HTERT RPE-1 (cell line): ENCODE data around the gene IER2.

Source experiments
- in situ Hi-C: fragments of 300-500 bp; cut with MboI; formaldehyde crosslinking; loops from 4 replicates; pipeline ENCODE4 v1.14.3; 2020; ENCODE audit warnings: low sequenced_read_pairs

IER2 gene, protein sequence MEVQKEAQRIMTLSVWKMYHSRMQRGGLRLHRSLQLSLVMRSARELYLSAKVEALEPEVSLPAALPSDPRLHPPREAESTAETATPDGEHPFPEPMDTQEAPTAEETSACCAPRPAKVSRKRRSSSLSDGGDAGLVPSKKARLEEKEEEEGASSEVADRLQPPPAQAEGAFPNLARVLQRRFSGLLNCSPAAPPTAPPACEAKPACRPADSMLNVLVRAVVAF

DNA sequence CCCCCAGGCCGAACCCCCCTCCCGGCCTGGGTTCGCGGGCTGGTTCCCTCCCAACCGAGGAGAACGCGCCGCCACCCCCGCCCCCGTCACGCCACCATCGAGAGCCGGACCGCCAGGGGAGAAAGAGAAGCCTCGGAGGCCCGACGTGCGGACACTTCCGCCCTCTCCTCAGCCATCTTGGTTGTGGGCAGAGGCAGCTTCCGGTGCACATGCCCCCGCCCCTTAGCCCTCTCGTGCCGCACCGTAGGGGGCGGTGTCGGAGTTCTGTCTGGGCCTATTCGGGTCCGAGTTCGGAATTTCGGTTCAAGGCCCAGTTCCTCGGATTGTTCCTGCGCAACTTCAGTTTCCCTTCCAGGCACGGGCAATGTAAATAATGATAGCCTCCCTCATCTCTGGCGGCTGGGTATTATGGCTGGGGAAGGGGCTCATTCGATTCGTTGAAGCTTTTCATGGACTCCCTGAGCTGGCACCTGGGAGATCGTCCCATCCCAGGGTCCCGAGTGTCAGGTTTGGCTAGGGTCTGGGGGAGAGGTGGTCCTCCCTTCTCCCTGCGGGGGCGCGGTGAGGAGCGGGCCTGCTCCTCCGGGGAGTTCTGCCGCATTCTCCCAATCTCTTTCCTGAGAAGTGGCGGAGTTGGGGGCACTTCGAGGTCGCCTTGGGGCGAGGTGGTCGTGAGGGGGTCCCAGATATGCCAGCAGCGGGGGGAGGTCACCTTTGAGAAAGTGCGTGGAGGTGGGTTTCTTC lies at the start of gene IER2, which contains the start of gene STX10:
TSS of gene IER2 (plus strand) at position 225 of the 744 bp plus-strand sequence. CDS start 2,776 bp downstream, outside the sequence.
TSS of gene STX10 (minus strand) at position 189 of the 744 bp plus-strand sequence. CDS start 202 bp downstream, outside the sequence.
- in situ Hi-C loops: no loop called here

- in situ Hi-C loops: no loop called here
Measured at GRCh38 chr19:13100841-13101589, 49.2 kb upstream of the IER2 start.

GRCh38 chr19:13101590-13102415 lies 48.4 kb upstream of the IER2 start:
- in situ Hi-C loops: no loop called here

- in situ Hi-C loops: no loop called here
Measured at GRCh38 chr19:13102416-13102665, 47.9 kb upstream of the IER2 start.

GRCh38 chr19:13102666-13103580 lies 47.3 kb upstream of the IER2 start, which contains the start of gene LYL1:
LYL1 (minus strand) TSS chr19:13102858; CDS start chr19:13101171, 1,687 bp downstream.
- in situ Hi-C loops: no loop called here

DNA sequence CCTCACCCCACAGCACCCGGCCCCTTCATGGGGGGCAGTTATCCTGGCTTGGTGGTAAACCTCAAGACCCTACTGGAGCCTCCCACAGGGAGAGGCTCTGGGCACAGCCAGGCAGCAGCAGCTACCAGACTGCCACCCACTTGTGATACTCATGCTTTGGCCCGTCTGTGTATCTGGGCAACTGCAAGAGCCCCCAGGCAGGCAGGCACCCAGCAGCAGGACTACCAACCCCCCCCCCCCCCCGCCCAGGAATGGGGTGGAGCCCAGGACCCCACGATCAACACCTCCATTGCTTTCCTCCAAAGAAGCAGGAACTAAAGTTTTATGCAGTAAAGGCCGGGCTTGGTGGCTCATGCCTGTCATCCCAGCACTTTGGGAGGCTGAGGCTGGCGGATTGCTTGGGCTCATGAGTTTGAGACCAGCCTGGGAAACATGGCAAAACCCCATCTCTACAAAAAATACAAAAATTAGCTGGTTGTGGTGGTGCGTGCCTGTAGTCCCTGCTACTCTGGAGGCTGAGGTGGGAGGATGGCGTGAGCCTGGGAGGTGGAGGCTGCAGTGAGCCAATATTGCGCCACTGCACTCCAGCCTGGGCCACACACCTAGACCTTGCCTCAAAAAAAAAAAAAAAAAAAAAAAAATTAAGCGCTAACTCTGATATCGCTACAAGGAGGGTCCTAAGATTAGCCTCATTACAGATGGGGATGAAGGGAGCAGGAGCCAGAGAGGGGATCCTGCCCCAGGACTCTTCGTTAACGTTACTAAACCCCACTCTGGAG lies 46.4 kb upstream of the IER2 start:
- in situ Hi-C loops: no loop called here

GRCh38 chr19:13104360-13104847 lies 45.8 kb upstream of the IER2 start:
- in situ Hi-C loops: no loop called here

DNA sequence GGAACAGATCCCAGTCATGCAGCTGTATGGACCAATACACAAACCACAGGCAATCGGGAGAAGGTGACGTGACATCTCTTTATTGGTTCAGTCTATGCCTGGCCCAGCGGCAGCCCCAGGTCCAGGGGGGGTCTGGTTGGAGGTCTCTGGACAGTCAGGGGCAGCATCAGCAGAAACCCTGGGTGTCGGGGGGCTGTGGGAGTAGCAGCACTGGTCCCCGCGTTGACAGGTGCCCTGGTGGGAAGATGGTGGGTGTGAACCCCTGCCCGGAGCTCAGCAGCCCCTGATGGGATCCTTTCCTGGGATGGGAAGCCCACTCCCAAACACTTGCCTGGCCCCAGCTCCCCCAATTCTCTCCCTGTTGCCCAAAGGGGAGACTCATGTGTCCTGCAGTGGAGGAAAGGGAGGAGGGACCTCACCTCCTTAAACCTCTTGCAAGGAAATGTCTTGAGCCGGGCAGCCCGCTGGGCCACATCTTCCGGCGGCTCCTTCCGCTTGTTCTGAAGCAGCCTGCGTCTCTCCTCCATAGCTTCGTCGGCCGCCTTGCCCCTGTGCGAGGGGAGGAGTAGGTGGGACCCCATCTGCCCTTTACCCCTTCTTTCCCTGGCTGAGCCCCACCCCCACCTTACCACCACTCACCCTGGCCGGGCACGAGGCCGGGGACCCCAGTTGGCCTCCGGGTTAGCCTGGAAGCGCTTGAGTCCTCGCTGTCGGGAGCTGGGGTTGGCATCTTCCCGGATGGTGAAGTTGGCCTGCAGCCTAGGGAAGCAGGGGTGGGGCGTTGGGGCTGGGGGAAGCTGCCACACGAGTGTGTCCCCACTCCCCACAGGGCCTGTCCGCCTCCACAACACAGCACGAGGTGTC lies 45.1 kb upstream of the IER2 start:
- in situ Hi-C loops: no loop called here

DNA sequence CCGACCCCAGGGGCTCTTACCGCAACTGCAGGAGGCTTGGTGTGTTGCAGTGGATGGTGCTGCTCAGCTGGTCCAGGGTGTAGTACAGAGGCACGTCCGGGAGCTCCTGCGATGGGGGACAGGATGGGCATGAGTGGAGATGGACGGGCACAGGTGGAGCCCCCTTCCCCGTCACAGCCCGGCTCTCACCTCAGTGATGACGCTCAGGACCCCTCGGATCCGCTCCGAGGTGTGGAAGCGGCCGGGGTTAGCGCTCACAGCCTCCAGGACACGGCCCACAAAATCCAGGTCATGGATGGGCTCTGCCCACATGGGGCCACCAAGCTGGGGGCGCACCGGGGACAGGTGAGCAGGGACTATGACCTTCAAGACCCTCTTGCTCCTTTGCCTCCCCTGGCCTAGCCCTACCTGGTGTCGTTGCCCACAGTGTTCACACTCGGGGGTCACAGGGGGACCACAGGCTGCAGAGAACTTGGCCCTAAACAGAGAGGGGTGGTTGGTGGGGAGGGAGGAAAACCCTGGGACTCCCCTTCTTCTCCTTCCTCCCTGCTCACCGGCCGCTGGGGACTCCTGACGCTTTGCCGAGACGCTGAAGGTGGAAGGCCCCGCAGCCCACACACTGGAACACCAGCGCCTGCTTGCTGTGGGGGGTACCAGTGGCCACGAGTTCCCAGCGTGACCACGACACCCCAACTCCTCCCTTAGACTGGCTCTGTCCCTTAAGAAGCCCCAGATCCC lies 40.7 kb upstream of the IER2 start:
- in situ Hi-C loops: no loop called here

GRCh38 chr19:13110099-13110610 lies 40.1 kb upstream of the IER2 start:
- in situ Hi-C loops: no loop called here

- in situ Hi-C loops: no loop called here
Measured at GRCh38 chr19:13112555-13112954, 37.7 kb upstream of the IER2 start.

DNA sequence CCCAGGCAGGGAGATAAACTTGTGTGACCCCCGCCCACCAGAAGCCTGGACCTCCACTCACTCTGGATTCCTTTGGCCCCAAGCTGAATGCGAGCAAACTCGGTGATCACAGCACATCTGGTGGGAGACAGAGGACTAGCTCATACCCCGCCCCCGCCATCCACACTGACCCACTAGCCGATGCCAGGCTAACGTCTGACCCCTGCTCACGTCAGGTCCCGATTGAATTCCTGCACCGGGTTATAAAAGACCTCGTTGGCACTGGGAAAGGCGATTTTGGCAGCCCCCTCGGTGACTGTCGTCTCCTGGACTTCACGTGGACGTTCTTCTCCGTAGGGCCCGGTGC lies 34.3 kb upstream of the IER2 start:
- in situ Hi-C loops: no loop called here

DNA sequence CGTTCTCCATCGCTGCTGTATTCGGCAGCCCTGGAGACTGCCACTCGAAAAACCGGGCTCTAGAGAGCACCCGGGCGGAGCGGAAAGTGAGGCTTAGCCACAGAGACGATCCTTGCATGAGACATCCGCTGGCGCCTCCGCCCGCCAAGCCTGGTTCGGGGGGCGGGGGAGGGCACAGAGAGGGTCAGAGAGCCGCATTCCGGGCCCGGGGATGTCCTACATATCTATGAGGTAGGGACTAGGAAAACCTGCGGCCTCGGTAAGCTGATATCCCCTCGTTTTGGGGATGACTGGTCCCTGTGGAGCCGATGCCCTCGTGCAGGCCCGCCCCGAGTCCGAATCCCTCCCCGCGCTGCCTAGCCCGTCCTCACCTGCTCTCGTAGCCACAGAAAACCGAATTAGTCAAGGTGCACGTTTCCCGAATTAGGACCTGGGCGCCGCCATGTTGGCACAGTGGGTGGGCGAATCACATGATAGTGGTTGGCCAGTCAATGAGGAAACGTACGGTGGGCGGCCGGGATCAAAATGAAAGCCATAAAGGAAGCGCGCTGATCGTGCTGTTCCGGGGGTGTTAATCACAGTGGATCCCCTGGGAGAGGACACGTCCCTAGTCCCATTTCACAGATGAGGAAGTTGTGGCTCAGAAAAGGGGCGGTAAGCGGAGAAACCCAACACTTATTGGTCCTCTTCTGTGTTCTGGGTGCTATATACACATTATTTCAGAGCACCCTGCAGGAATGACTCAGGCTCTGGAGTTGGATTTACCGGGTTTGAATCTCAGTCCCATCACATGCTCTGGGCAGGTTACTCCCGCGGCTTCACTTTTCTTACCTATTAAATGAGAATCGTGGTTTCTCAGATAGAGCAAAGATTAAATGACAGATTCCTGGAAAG lies 33.7 kb upstream of the IER2 start, which contains the start of gene TRMT1:
TSS of gene TRMT1 (minus strand) at position 459 of the 894 bp plus-strand sequence. CDS start at position 118, 341 bp downstream.
- in situ Hi-C loops: no loop called here

GRCh38 chr19:13117176-13117771 lies 32.9 kb upstream of the IER2 start:
- in situ Hi-C loops: no loop called here

- in situ Hi-C loops: no loop called here
Measured at GRCh38 chr19:13117772-13118423, 32.3 kb upstream of the IER2 start, which contains the start of gene NACC1. NACC1 (plus strand) TSS chr19:13118264; CDS start chr19:13135208, 16,944 bp downstream.
